Stimulated activated CD4-positive, alpha-beta T cell treated with anti-CD3 and anti-CD28 coated beads, Interleukin-12 subunit alpha, Interleukin-12 subunit beta, amount 100 ng/mL, for 4 hours (primary cell): ENCODE data around the gene SLC9C1.

Experiments used
- DNase-seq: peaks from one replicate; pipeline ENCODE4 v3.0.0-alpha.2; 2020

Gene SLC9C1

DNA sequence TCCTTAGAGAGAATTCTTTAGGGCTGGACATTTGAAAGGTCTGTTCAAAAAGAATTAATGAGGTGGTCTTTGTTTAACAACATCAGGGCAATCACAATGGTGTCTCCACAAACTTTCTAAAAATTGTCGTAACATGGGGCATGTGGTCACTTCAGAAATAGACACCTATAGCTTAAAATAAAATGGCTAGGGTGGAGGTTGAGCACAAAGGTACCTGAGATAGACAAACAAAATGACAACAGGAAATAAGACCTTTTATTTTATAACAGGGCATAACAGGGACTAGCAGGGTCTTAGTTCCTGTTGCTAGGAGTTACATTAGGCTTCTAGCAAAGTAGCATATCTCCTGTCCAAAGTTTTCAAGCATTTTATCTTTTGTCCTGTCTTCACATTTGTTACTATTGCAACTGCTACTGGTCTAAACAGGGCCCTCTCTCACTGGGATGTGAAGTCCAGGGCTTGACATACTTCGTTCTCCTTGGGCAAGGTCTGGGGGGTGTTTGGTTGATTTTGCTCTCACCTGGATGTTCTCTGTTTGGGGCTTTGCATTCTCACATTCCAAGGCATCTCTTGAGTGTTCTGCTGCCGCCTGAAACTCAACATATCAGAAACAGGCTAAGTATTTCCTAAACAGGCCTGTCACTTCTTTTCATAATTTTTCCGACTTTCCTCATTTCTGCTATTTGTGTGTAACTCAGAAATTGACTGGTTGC lies 163.9 kb downstream of the SLC9C1 start:
- DNase-seq: no peak

DNA sequence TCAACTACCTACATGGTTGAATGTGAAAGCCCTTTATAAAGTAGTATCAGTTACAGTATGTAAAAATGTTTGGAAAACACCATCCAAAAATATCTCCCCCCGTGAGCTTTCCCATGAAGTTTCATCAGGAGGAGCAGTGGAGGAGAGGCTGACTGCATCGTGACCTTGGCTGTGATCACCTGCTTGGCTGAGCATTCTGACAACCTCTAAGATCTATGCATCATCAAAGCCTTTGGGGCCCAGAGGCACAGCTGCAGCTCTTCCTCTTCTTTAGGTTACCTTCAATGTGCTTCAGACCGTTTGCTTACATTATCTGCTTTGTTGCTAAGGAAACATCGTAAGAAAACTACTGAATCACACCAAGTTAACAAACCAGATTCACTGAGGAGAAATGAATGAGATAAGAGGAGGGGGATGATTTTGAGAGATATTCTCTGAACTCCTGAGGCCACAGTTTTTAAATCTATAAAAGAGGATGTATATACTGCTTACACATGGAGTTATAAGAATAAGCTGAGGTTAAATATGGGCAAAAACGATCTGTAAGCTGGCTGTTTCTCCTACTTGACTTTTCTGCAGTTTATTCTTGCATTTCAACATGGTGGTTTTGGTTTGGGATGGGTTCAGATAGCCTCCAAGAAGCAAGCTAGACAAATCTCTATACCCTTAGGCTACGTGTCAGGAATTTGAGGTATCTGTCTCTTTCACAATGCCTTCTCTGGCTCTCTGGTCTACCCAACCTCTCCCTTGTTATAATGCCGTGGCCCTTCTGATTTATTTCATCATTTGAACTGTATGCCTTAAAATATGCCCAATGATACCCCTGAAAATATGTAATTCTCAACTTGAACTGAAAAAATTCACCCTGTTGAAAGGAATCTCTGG lies 164.9 kb downstream of the SLC9C1 start:
- DNase-seq: peak; percentile 18

DNA sequence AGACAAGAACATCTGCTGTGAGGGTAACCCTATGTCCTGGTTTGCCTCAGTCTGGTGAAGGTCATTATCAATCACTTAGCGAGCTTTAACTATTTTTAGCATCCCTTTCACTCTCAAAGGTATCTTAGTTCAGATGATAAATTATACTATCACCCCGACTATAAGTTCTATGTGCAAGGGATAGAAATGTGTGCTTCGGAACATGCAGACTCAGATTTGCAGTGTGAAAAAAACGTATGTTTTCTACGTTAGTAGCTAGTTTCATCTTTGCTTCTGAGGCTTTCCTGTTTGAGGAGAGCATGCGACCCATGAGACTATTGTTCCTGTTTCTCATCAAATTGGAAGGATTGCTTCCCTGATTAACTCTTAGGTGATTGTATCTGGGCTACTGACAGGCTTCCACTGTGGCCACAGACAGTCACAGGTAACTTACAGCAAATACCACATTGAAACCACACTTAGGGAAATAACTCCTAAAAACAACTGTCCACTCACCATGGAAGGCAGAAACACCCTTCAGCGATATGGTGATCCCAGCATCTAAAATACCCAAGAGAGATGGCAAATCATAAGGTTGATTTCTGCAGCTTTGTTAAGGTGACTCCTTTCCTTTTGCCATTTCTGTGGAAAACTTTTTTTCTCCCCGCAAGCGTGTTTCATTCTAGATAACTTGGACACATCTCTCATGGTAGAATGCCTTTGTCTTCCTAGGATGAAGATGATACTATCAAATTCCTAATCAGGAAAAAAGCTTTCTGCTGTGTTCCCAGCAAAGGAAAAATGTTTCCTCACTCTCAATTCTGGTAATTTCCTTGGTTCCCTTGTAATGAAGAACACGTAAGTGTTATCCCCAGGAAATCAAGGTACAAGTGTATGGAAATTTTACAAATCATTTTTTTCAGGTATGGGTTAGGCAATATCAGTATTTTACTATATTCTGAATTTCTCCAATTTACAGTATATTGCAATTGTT lies 166.2 kb downstream of the SLC9C1 start:
- no peak for DNase-seq

DNA sequence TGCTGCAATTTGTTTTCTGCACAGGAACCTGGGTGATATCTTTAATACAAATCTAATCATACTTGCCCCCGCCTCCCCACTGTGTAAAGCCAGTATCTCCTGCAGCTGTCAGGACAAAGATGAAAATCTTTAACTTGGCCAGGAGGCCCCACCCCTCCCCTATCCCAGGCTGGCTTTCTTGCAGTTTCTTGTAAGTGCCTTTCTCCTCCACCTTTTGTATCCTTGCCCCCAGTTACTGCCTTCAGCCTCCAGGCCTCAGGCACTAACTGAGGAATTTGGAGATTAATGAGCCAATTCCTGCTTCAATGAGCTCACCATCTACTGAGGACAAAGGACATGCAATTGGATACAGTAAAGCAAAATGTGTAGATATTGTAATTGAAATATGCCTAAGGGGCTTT lies 167.5 kb downstream of the SLC9C1 start:
- no peak for DNase-seq

DNA sequence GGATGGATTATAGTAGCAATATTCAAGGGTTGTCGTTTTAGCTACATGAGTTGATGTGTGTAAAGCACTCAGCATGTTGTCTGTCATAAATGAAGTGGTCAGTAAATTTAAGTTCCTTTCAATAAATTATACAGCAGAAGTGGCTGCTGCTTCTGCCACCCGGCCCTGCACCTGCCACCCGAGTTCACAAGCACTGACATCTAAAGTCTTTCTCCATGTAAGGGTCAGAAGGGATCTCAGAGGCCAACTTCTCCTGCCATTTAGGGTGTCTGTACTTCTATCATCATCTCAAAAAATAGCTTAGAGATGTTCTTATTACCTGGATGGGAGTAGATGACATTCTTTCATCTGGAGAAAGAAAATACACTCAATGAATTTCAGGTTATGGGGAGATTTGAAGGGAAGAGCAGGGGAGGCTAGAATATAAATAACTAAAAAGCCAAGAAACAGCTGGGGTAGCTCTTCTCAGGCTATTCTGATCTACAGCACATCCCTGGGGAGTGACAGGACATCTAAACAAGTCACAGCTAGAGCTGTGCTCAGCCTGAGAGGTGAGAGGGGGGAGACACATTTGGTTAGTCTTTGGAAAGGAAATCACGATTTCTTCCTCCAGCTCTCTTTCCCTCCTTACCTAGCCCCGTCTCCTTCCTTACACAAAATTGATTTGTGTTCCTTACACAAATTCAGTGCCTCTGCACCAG lies 169.0 kb downstream of the SLC9C1 start:
- no peak for DNase-seq

DNA sequence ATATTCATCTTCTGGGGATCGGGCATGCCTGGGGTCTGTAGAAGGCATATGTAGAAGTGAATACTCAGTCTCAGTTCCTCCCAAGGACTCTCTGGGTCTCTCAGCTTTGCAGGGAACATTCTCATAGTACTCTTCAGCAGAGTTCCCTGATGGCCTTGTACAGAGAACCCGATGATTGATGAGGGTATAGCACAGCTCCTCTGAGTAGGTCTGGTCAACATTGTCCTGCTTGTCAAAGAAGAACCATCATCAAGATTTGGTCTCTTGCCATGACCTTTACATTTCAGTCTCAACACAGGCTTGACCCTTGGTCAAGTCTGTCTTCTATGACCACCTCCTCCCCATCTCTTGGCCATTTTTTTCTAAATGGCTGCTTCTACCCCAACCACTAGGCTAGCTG lies 170.5 kb downstream of the SLC9C1 start:
- DNase-seq: no peak

DNA sequence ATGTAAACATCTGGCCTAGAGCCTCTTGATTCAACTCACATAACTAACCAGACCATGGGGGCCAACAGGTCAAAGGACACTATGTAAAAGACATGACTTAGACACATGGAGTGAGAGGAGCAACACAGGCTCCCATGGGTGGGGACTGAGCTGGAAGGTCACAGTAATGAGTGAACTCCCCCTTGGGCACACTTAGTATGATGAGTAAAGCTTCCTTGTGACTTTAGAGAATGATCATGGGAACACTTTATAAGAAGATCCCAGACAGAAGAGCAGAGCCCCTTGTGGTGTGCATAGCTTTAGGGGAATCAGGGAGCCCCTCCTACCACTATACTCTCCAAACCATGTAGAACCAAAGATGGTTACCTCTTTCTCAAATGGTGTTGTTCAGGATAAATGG lies 171.1 kb downstream of the SLC9C1 start:
- no peak for DNase-seq

DNA sequence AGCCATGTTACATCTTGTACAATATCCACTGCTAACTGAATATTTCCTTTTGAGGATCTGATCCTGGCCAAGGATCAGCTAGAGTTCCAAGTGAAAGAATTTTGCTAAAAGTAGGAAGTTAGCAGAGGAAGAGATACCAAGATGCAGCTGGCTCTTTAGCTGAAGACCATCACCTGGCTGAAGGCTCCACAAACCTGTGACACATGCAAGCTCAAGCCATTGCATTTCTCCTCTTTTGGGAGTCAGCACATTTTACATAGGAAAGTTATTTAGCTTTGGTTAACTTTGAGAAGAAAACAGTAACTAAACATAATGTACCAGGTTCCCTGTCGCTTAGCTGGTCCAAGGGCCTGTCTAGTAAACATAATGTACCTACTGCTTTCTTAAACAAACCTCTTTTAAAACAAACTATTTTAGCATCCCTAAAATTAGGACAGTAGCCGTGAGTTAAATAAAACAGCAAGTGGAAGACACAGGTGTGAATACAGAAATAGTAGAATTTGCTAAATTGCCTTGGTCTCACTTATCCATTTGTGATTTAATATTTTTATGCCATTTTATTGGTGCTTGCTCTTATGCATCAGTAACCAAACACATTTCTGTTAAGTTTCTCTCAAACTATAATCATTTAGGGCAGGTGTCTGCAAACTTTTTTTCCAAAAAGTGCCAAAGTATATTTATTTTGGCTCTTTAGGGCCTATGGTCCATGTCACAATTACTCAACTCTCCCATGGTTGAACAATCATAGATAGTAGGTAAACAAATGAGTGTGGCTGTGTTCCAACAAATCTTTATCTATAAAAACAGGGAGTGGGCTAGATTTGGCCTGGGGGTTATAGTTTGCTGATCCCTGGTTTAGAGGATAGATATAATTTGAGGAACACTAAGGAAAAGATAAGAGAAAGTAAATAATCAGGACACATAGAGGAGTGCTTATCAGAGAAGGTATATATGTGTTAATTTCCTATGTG lies 172.2 kb downstream of the SLC9C1 start:
- DNase-seq: no peak

DNA sequence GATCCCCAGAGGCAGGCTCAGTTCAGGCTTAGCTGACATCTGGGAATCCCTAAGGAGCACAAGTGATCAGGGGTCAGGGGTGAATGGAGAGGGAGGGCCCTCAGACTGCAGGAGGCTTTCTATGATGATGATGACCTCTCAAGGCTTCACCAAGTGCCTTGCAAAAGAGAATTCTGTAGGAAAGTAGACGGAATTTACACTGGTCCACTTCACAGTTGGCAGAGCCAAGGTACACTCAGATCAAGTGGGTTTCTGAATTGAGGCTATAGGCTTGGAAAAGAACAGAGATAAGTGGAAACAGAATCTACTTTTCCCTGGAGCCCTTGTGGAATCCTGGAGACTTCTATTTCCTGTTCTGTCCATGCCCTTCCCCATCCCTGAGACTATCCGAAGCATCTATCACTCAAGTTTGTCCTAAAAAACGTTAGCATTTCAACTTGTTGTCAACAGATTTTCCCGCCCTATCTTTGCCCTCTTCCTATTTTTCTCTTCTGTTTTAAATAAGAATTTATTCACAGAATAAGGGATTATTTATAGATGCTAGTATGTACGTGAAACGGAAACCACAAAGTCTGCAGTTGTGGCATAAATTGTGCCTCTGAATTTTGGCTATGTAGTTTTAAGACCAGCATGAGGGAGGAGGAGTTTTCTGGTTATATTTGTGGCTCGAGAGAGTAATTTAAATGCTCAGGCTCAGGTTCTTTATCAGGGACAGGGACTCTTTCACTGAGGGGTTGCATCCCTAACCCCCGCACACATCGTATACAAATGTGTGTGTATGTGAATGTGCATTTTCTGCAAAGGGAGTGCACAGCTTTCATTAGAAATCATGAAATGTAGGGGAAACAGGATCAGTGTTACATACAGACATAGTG lies 173.8 kb downstream of the SLC9C1 start:
- no peak for DNase-seq

DNA sequence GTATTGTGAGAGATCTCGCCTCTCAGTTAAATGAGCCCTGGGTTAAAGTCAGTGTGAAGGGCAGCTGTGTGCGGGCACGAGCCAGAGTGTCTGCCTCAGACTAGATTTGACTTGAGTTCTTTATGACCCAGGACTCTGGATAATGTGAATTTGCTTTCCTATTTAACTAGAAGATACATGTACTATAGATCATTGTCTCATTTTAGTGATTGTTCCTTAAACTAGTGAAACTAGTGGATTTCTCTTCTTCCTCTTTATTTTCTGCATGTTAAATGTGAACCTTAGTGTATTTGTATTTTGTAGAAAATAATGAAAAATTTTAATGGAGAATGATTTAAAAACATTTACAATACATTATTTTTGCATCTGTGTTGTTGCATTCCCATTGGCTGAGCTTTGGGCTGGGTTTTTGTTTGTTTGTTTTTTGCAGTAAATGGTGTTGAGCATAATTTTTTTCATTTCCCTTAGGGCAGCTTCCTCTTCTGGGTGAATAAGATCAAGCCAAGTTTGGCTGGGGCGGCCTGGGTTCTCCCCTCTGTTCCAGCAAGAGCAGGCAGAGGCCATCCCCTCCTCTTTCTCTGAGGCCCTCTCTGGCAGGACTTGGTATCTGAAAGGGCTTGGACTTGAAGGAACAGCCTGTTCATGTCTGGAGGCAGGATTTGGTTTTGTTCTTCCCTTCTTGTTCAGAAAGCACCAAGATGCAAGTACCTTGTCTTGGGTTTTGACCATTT lies 176.0 kb downstream of the SLC9C1 start:
- DNase-seq: no peak

DNA sequence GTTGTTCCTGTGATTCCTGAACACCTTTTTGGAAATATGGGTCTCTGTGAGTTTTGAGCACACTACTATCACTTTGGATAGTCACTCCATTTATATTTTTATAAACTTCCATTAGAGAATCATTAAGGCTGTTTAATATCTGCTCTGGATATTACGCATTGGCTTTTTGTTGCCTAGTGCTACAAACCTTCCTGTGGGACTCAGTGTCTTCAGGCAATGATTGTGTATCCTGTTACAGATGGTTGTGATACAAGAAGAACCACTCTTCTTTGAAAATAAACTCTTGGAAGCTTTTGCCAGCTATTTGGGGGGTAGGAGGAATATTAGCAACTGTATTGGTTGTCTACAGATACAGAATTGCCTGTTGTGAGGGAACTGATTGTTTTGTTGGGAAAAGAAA lies 176.6 kb downstream of the SLC9C1 start:
- no peak for DNase-seq

DNA sequence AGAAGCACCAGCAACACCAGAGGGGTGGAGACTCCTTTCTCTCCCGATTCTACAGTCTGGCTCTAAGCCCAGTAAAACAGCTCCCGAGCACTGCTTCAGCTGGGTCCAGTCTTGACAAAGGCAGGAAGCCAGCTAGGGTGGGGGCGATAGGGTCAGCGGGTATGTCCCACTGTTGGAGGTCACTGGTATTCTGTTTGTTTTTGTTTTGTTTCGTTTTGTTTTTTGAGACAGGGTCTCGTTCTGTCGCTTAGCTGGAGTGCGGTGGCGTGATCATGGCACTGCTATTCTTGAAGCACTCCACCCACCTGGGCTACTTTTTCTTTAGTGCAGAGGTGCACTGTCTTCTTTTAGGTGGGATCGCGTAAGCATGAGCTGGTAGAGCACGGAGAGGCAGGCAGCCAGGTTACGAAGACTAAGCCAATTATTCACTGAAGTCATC lies 177.2 kb downstream of the SLC9C1 start:
- no peak for DNase-seq

DNA sequence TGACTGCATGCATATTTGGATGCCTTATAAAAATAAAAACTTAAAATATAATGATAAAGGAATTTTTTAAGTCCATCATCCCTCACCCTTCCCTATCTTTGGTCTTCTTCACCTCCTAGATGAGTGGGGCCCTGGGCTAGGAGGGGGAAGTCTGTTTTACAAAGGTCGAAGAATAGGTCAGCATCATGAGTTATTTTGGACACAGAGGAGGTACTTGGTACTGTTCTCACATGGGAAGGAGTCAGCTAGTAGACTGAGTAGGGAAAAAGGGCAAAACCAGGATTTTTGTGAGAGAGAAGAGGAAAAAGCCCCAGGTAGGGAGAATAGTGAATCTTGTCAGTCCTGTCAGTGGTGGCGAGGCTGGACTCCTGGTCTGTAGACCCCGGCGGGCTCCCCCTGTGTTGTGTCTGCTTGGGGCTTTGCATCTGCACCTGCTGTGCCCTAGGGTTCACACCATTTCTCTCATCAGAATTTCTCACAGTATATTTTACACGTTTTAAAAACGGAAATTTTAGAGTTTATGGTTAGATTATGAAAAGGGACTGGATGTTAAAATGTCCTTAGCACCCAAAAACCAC lies 178.1 kb downstream of the SLC9C1 start:
- no peak for DNase-seq

DNA sequence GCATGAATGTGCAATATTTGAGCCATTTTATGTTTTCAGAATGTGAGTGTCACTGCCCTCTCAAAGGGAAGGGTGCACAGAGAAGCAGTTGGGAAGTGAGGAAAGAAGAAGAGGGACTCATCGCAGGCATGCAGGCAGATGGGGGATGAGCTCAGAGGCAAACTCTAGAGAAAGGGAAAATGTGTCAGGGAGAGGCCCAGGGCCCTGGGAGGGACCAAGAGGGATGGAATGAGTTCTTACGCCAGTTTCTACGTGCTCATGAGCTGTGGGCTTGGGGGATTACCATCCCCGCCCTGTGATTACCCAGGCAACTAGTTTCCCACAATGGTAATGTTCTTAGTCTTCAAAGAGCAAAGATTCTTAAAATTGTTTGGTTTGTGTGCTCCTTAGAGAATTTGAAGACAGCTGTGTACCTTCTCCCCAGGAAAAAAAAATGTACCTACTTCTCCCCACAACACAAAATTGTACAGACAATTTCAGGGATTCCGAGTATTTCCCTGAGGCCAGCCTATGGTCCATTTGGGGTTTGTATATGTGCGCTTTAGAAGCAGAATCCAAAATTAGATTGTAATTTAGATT lies 178.8 kb downstream of the SLC9C1 start:
- no peak for DNase-seq

DNA sequence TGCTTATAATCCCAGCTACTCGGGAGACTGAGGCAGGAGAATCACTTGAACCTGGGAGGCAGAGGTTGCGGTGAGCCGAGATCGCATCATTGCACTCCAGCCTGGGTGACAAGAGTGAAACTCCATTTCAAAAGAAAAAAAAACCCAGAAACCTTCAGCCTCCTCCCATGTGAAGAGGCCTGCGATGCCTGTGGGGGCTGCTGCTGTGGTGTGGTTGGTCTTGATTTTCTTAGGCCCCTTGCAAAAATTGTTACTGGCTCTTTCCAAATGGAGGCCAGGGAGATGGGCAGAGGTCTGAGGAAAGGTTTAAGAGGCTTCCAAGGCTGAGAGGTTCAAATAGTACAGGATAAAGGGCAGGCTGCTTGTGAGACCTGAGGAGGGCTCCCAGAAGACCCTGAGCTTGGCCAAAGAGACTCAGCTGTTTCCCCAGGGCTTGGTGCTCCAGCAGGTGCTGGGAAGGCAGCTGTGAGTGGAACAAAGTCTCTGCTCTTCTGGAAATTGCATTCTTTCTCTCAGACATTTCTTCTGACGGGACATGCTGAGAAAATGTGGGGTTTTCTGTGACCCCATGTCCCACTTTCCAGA lies 179.3 kb downstream of the SLC9C1 start:
- DNase-seq: no peak

DNA sequence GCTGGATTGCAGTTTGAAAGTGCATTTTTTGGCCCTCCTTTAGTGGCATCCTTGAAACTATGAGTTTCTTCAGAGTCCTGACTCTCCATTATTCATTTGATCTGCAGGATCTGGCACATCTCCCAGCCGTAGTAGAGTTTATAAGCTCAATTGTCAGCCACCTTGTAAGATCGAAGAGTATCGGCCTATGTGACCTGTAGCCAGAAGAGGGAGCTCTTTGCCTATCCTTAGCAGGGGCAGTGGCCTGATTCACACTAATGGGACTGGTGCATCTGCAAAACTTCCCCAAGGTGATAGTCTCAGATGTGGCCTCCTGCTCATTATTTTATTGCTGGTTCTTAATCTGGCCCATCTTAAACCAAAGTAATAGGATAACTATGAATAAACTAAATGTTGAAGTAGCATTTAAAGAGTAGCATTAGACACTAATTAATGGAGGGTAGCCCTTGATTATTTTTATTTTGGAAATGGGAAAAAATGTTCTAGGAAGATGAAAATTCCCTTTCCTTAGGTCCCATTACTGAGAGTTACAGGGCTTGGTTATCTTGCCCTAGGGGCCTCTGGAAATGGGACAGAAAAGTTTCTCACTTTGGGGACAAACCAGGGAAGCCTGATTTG lies 182.1 kb downstream of the SLC9C1 start:
- peak; percentile 35 for DNase-seq

DNA sequence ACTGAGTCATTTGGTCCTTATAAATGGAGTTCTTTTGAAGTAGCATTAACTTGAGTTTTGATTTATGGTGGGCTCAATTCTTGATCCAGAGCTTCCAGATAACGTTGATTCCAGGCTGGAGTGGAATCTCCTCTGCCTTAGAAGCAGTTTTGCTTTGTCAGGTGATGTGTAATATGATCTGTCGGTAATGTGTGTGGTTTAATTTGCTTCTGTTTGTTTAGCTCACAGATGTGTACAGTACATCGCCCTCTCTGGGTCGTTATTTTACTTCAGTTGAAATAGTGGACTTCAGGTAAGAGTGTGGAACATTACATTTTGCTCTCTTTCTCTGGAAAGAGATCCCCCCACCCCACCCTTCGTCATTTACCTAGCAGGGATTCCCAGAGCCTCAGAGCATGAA lies 184.7 kb downstream of the SLC9C1 start:
- DNase-seq: no peak

DNA sequence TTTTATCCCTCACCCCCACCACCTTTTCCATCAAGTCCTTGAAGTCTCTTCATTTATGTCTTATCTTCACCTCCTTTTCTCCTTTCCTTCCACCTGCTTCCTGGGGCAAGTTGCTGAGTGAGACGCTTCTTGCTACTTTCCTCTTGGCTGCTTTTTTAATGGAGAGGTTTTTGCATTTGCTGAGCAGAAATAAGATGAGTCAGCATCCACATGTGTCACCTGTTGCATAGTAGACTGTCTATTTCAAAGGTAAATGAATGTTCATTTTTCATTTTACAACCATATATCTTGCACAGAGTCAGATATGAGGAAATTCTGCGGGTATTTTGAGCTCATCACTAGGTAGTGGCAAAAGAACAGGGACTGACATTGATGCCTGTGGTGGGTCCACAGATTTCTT lies 189.2 kb downstream of the SLC9C1 start:
- DNase-seq: no peak
